Progenitor cell of endocrine pancreas (in vitro differentiated cells): ENCODE results near the gene DLX2. TPM values are rescaled to one million over a fixed set of nuclear protein-coding genes. Genes with fewer than 3 reads are reported as not detected.

Source experiments
- DNase-seq: peaks from one replicate; pipeline ENCODE4 v3.0.0; 2021; ENCODE audit warnings: low spot score; ENCODE audit not compliant: unreplicated experiment
- H3K27ac Mint-ChIP-seq: 2 replicates; pipeline ENCODE4 v1.8.0; 2021; ENCODE audit warnings: mild to moderate bottlenecking, moderate library complexity, mixed read lengths
- H3K27me3 Mint-ChIP-seq: 2 replicates; pipeline ENCODE4 v1.8.0; 2021; ENCODE audit warnings: mixed read lengths
- H3K36me3 Mint-ChIP-seq: 2 replicates; pipeline ENCODE4 v1.8.0; 2022; ENCODE audit warnings: mixed read lengths; ENCODE audit not compliant: insufficient read depth
- H3K4me1 Mint-ChIP-seq: 2 replicates; pipeline ENCODE4 v1.8.0; 2021; ENCODE audit warnings: low read depth, mixed read lengths
- H3K4me3 Mint-ChIP-seq: 2 replicates; pipeline ENCODE4 v1.8.0; 2021; ENCODE audit warnings: low read depth, mild to moderate bottlenecking, moderate library complexity, mixed read lengths
- H3K9me3 Mint-ChIP-seq: 2 replicates; pipeline ENCODE4 v1.8.0; 2021; ENCODE audit warnings: low read depth, mixed read lengths
- CTCF ChIP-seq: fragments of 200-600 bp; sonication (generic); IDR thresholded peaks from one replicate; pipeline ENCODE4 v1.5.0; 2021; ENCODE audit warnings: antibody characterized with exemption, mild to moderate bottlenecking; ENCODE audit not compliant: unreplicated experiment
- total RNA-seq: library from RNA; stranded (reverse); gene quantifications from 2 replicates; pipeline ENCODE4 v1.2.1, GENCODE V29; 2021

DLX2 gene
- total RNA-seq, 1 donor from 2014 or later = 1.7 TPM

GRCh38 chr2:172082944-172083627 is 19.6 kb downstream of the DLX2 start:
- H3K27me3 Mint-ChIP-seq = peaks cover 100% of the 10 kb centered on the region
- no peak overlapping the region for H3K4me3 Mint-ChIP-seq
- H3K4me1 Mint-ChIP-seq = peaks cover 13% of the 10 kb centered on the region
- TF ChIP-seq CTCF = no peak
- no peak for DNase-seq
- H3K36me3 Mint-ChIP-seq = no peaks in the 10 kb centered on the region
- H3K27ac Mint-ChIP-seq = peak overlapping the region; percentile 22
- H3K9me3 Mint-ChIP-seq = no peaks in the 10 kb centered on the region

GRCh38 chr2:172082105-172082943 is 20.4 kb downstream of the DLX2 start:
- H3K4me3 Mint-ChIP-seq = no peak overlapping the region
- TF ChIP-seq CTCF = no peak
- DNase-seq = no peak
- peaks cover 13% of the 10 kb centered on the region for H3K4me1 Mint-ChIP-seq
- peaks cover 98% of the 10 kb centered on the region for H3K27me3 Mint-ChIP-seq
- H3K27ac Mint-ChIP-seq = no peak overlapping the region
- no peaks in the 10 kb centered on the region for H3K9me3 Mint-ChIP-seq
- H3K36me3 Mint-ChIP-seq = no peaks in the 10 kb centered on the region

- Mint-ChIP-seq H3K9me3 (no peaks in the 10 kb centered on the region), H3K4me1 (peaks cover 10% of the 10 kb centered on the region), H3K4me3 (no peak overlapping the region), H3K27ac (no peak overlapping the region), H3K36me3 (no peaks in the 10 kb centered on the region), H3K27me3 (peaks cover 98% of the 10 kb centered on the region)
- no peak for TF ChIP-seq CTCF
- no peak for DNase-seq
Observed at GRCh38 chr2:172081221-172082022, 21.3 kb downstream of the DLX2 start.

GRCh38 chr2:172080641-172081220 is 22.0 kb downstream of the DLX2 start:
- Mint-ChIP-seq H3K27me3 (peaks cover 98% of the 10 kb centered on the region), H3K4me1 (peaks cover 9% of the 10 kb centered on the region), H3K9me3 (no peaks in the 10 kb centered on the region), H3K27ac (peak overlapping the region; percentile 15), H3K4me3 (no peak overlapping the region), H3K36me3 (no peaks in the 10 kb centered on the region)
- no peak for TF ChIP-seq CTCF
- no peak for DNase-seq
